HFFc6 (cell line): ENCODE data around the gene HMCES. TPM values are rescaled to one million over a fixed set of nuclear protein-coding genes. Genes with fewer than 3 reads are reported as not detected.

ENCODE experiments used
- DNase-seq: peaks from one replicate; pipeline ENCODE4 v3.0.0-alpha.2; 2018
- H3K27ac Mint-ChIP-seq: 2 replicates; pipeline ENCODE4 v1.8.0; 2020; ENCODE audit warnings: mild to moderate bottlenecking, mixed read lengths
- H3K27me3 Mint-ChIP-seq: 2 replicates; pipeline ENCODE4 v1.8.0; 2021; ENCODE audit warnings: mild to moderate bottlenecking, moderate library complexity, mixed read lengths; ENCODE audit not compliant: insufficient read depth
- H3K36me3 Mint-ChIP-seq: 2 replicates; pipeline ENCODE4 v1.8.0; 2021; ENCODE audit warnings: low read depth, mixed read lengths
- H3K4me1 Mint-ChIP-seq: 2 replicates; pipeline ENCODE4 v1.8.0; 2020; ENCODE audit warnings: low read depth, mixed read lengths
- H3K4me3 Mint-ChIP-seq: 2 replicates; pipeline ENCODE4 v1.8.0; 2020; ENCODE audit warnings: mild to moderate bottlenecking, moderate library complexity, mixed read lengths
- H3K9me3 Mint-ChIP-seq: 2 replicates; pipeline ENCODE4 v1.8.0; 2020; ENCODE audit warnings: mild to moderate bottlenecking, mixed read lengths
- total RNA-seq, 6 experiments: library from RNA; stranded (reverse); fragmentation: NEBNext Ultra II Directional; extraction: Animal tissue kit (Norgen Biotek cat#: 25700); gene quantifications; 2 replicates in 1 of 6; 3 replicates in 5 of 6; pipeline ENCODE4 v1.2.3, GENCODE V29; 2021
- TF ChIP-seq, protein P1 (sequence below): fragments of 200-600 bp; sonication (generic); IDR thresholded peaks from 2 replicates; pipeline ENCODE4 v1.5.0; 2021; ENCODE audit warnings: antibody characterized with exemption, mild to moderate bottlenecking

The HMCES gene
- total RNA-seq, 6 experiments from 2014 or later = 28.3 to 33.9 (median 31.4) TPM

DNA sequence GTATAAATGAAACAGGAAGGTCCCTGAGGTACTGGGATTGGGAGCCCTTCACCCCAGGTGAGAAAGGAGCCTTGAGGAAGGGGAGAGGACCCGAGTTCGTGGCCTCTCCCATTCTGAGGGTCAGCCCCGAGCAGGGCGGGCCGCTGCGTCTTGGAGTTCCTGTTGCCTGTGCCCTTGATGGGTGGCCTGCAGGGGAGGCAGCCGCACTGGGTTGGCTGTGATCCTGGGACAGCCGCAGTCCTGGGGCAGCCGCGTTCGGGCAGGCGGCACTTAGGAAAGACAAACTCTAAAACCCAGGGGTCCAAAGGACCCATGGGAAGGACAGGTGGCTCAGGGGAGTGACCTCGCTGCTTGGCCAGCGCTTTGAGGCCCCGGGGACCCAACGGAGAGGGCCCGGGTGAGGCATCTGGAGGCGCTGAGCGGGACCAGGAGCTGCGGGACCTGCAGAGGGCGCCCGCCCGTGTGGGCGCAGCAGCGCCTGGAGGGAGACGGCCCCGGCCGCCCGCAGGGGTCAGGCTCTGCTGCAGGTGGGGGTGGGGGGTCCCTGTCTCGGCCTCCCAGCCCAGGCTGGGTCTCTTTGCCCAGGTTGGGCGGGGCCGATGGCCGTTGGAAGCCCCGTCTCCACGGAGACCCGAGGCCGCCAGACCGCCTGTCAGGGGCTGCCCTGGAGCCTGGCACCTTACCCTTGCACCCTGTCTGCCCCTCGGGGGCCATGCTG, 65.1 kb downstream of the HMCES start:
- Mint-ChIP-seq H3K27ac (no peak overlapping the region), H3K9me3 (no peaks in the 10 kb centered on the region), H3K36me3 (no peaks in the 10 kb centered on the region), H3K27me3 (peaks cover 34% of the 10 kb centered on the region), H3K4me3 (no peak overlapping the region), H3K4me1 (0 out of 2 replicates have a peak, but pooled peaks cover 4% of the 10 kb centered on the region)
- TF ChIP-seq, protein P1, sequence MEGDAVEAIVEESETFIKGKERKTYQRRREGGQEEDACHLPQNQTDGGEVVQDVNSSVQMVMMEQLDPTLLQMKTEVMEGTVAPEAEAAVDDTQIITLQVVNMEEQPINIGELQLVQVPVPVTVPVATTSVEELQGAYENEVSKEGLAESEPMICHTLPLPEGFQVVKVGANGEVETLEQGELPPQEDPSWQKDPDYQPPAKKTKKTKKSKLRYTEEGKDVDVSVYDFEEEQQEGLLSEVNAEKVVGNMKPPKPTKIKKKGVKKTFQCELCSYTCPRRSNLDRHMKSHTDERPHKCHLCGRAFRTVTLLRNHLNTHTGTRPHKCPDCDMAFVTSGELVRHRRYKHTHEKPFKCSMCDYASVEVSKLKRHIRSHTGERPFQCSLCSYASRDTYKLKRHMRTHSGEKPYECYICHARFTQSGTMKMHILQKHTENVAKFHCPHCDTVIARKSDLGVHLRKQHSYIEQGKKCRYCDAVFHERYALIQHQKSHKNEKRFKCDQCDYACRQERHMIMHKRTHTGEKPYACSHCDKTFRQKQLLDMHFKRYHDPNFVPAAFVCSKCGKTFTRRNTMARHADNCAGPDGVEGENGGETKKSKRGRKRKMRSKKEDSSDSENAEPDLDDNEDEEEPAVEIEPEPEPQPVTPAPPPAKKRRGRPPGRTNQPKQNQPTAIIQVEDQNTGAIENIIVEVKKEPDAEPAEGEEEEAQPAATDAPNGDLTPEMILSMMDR = peak; percentile 72
- no peak for DNase-seq

GRCh38 chr3:129344540-129345220, 66.0 kb downstream of the HMCES start:
- no peak for DNase-seq
- no peak overlapping the region for H3K4me3 Mint-ChIP-seq
- no peaks in the 10 kb centered on the region for H3K9me3 Mint-ChIP-seq
- TF ChIP-seq, protein P1 = no peak
- no peak overlapping the region for H3K27ac Mint-ChIP-seq
- peaks cover 34% of the 10 kb centered on the region for H3K27me3 Mint-ChIP-seq
- H3K4me1 Mint-ChIP-seq = 0 out of 2 replicates have a peak, but pooled peaks cover 4% of the 10 kb centered on the region
- H3K36me3 Mint-ChIP-seq = no peaks in the 10 kb centered on the region

- peaks cover 37% of the 10 kb centered on the region for H3K27me3 Mint-ChIP-seq
These were observed 66.6 kb downstream of the HMCES start for GRCh38 chr3:129345281-129345680.

DNA sequence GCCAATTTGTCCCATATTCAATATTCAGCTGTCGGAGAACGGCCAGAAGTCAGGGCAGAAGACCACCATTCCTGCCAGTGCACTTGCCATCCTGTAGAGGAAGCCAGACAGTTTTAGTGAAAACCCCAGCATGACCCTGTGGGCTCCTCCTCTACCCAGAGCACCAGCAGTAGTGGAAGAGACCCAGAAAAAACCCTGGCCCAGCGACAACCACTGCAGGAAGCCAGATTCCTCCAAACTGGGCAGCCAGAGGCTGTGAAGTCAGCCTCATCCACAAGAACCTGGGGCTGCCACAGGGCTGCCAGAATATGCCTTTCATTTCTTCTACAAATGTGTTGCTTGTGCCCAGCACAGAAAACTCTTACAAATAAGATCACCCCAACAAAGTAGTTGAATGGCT, 67.3 kb downstream of the HMCES start:
- no peak overlapping the region for H3K4me3 Mint-ChIP-seq
- no peak for DNase-seq
- no peaks in the 10 kb centered on the region for H3K9me3 Mint-ChIP-seq
- H3K4me1 Mint-ChIP-seq = 0 out of 2 replicates have a peak, but pooled peaks cover 4% of the 10 kb centered on the region
- no peak overlapping the region for H3K27ac Mint-ChIP-seq
- H3K27me3 Mint-ChIP-seq = peaks cover 39% of the 10 kb centered on the region
- TF ChIP-seq, protein P1 = no peak
- no peaks in the 10 kb centered on the region for H3K36me3 Mint-ChIP-seq

More at GRCh38 chr3:129345281-129345680, 66.6 kb downstream of the HMCES start:
- no peak overlapping the region for H3K27ac Mint-ChIP-seq
- H3K4me1 Mint-ChIP-seq = 0 out of 2 replicates have a peak, but pooled peaks cover 4% of the 10 kb centered on the region
- H3K36me3 Mint-ChIP-seq = no peaks in the 10 kb centered on the region
- TF ChIP-seq, protein P1 = no peak
- no peaks in the 10 kb centered on the region for H3K9me3 Mint-ChIP-seq
- no peak for DNase-seq
- H3K4me3 Mint-ChIP-seq = no peak overlapping the region

DNA sequence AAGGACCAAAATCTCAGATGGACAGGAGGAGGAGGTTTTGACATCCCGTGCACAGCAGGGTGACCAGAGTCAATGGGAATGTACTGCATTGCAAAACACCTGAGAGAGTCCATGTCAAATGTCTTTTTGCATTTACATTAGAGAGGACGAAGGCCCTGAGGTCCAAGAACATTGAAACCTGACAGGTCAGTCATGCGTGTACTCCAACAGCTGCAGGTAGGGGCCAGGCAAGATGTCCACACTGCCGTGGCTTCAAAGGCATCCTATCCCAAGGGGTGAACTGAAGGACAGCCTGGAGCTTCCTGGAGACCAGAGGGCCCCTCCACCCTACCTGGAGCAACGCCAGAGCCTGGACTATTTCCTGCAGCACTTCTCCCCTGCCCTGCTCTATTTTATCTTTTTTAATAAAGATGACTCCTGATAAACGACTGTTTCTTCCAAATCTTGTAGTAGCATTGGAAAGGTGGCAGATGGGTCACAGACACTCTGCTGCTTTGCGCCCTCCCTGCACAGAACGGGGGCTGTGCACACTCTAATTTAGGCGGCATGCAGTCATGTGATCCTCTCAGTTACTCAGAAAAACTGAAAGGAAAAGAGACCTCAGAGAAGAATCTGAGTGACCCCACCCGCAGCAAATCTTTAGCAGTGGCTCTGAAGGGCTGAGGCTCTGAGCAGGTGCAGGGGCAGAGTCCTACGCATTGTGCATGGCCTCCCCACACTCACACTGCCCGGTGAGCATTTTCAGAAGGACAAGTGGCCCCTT, 68.2 kb downstream of the HMCES start:
- 0 out of 2 replicates have a peak, but pooled peaks cover 4% of the 10 kb centered on the region for H3K4me1 Mint-ChIP-seq
- H3K27me3 Mint-ChIP-seq = peaks cover 37% of the 10 kb centered on the region
- H3K9me3 Mint-ChIP-seq = no peaks in the 10 kb centered on the region
- H3K36me3 Mint-ChIP-seq = no peaks in the 10 kb centered on the region
- no peak for DNase-seq
- TF ChIP-seq, protein P1 = no peak
- no peak overlapping the region for H3K27ac Mint-ChIP-seq
- no peak overlapping the region for H3K4me3 Mint-ChIP-seq
